Putamen (tissue), 1 donor: Measurements from ENCODE around the gene DIO1.
"Not testable (repeated sequence)": the region's sequence is repeated elsewhere in the genome, so short reads cannot be mapped to it uniquely, and the experiment has no call there.

Experiments used
- DNase-seq: peaks from one replicate; pipeline ENCODE4 v3.0.0-alpha.2; 2016; ENCODE audit warnings: low spot score

DIO1 gene

DNA sequence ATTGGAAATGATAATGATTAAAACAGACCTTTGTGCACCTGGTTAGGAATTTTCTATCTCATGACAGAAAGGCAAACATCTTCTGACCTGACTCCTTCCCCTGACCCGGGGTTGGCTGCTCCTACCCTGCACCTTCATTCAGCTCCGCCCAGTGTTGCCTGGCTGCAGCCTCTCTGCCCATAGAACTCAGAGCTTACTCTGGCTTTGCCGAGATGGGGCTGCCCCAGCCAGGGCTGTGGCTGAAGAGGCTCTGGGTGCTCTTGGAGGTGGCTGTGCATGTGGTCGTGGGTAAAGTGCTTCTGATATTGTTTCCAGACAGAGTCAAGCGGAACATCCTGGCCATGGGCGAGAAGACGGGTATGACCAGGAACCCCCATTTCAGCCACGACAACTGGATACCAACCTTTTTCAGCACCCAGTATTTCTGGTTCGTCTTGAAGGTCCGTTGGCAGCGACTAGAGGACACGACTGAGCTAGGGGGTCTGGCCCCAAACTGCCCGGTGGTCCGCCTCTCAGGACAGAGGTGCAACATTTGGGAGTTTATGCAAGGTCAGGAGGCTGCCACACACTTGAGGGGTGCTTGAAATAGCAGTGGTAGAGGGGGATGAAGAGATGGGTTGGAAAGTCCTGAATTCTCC lies at the start of gene DIO1:
DIO1 (plus strand) TSS at position 189 of the 638 bp plus-strand sequence; CDS start at position 213, 24 bp downstream.
- DNase-seq = no peak

- no peak for DNase-seq
These were observed 46.0 kb upstream of the DIO1 start for GRCh38 chr1:53847980-53848379.

- no peak for DNase-seq
These were observed 43.8 kb upstream of the DIO1 start for GRCh38 chr1:53850082-53850673.

- DNase-seq = no peak
These were observed 42.3 kb upstream of the DIO1 start for GRCh38 chr1:53851571-53852285.

- DNase-seq = peak; percentile 28
These were observed 33.0 kb upstream of the DIO1 start for GRCh38 chr1:53860967-53861411.

GRCh38 chr1:53862507-53862906 lies 31.5 kb upstream of the DIO1 start:
- DNase-seq = no peak

DNA sequence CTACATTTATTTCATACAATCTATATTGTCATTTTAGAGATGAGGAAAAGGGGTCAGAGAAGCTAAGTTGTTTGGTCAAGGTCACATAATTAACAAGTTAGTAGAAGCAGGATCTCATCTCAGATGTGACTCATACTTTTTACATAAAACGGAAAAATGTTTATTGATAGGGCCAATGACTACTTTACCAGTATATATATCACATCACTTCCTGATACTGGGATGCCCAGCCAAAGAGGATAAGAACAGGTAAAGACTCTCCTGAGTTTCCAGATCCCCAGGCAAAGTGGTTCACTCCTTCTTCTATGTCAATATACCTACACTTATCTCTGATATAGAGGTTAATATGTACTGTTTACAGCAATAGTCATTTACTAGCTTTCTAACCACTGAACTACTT lies 25.4 kb upstream of the DIO1 start:
- no peak for DNase-seq

DNA sequence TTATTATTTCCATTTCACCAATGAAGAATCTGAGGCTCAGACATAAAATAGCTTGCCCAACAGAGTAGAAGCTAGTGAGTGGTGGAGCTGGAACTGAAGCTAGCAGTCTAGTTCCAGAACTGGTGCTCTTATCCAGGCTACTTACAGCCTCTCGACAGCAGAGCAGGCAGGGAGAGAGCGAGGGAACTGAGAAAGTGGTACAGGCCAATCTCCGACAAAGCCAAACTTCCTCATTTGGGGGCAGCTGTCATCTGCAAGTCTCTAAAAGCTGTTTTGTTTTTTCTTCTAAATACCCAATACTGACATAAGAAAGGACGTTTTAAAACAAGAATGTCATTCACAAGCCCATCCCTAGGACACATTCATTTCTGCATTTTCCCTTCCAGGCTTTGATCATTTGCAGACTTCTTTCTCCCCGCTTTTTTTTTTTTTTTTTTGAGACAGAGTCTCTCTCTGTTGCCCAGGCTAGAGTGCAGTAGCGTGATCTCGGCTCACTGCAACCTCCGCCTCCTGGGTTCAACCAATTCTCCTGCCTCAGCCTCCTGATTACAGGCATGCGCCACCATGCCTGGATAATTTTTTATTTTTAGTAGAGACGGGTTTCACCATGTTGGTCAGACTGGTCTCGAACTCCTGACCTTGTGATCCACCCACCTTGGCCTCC lies 24.4 kb upstream of the DIO1 start:
- DNase-seq = peak; percentile 23

DNA sequence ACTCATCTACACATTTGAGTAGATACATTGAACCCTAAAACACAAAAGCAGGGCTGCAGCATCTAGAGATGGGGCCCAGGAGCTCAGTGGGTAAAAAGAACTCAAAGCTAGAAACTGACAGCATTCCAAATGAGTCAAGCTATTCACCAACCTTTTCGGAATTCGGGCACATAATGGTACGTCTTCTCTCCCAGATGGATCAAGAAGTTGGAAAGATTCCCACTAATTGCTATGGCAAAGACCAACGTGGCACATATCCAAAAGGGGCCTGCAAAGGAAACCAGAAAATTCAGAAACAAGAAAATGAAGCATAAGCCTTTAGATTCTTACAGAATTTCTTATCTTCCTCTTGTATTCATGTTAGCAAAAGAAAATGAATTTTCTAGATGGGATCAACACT lies 22.8 kb upstream of the DIO1 start:
- no peak for DNase-seq

- DNase-seq = no peak
These were observed 22.1 kb upstream of the DIO1 start for GRCh38 chr1:53871773-53872484.

GRCh38 chr1:53875150-53875549 lies 18.8 kb upstream of the DIO1 start:
- DNase-seq = not testable (repeated sequence)

GRCh38 chr1:53878492-53879105 lies 15.4 kb upstream of the DIO1 start:
- DNase-seq = no peak

DNA sequence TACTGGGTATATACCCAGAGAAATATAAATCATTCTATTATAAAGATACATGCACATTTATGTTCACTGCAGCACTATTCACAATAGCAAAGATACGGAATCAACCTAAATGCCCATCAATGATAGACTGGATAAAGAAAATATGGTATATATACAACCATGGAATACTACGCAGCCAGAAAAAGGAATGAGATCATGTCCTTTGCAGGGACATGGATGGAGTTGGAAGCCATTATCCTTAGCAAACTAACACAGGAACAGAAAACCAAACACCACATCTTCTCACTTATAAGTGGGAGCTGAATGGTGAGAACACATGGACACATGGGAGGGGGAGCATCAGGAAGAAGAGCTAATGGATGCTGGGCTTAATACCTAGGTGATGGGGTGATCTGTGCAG lies 12.1 kb upstream of the DIO1 start:
- DNase-seq = not testable (repeated sequence)

GRCh38 chr1:53883600-53883999 lies 10.4 kb upstream of the DIO1 start:
- DNase-seq = not testable (repeated sequence)

DNA sequence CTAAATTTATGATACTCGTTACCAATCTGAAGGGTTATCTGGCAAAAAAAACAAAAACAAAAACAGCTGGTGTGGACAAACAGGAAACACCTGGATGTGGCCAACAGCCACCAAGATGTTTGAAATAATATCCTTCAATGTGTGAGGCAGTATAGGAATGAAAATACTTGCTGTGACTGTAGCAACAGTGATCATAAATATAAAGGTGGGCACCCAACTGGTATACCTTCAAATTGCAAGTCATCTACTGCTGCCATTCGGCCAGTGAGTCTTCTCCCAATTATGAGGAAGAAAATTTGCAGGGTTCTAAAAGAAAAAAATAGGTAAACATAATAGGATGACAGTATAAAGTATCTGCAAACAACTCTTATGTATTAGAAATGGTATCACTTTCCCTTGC lies 5.3 kb upstream of the DIO1 start:
- DNase-seq = no peak

- peak; percentile 93 for DNase-seq
These were observed 4.4 kb upstream of the DIO1 start, which contains the start of gene YIPF1 for GRCh38 chr1:53889304-53890298. YIPF1 (minus strand) TSS chr1:53889797; CDS start chr1:53888937, 860 bp downstream.

- no peak for DNase-seq
These were observed 3.5 kb upstream of the DIO1 start for GRCh38 chr1:53890522-53890941.

GRCh38 chr1:53891018-53891417 lies 3.0 kb upstream of the DIO1 start:
- no peak for DNase-seq

- DNase-seq = no peak
These were observed 2.3 kb upstream of the DIO1 start for GRCh38 chr1:53891678-53892077.

DNA sequence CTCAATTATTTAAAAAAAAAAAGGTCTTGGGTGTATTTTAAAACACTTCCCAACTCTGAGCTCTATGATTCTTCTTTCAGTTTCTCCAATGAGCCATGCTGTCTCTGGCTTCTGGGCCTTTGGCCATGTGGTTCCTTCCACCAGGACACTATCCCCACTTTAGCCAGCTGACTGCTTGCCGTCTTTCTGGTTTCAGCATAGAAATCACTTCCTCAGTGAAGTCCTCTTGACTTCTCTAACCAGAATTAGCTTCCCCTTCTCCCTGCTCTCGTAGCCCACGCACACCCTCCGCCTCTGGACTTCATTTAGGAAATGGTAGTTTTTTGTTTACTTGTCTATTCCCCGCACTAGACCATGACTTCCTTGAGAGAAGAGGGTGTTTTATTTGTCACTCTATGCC lies 1.1 kb upstream of the DIO1 start:
- peak; percentile 61 for DNase-seq
